Fibroblast of the aortic adventitia (primary cell): Measurements from ENCODE around the gene UBL3. TPM values are rescaled to one million over a fixed set of nuclear protein-coding genes. Genes with fewer than 3 reads are reported as not detected.

Experiments used
- DNase-seq: peaks from one replicate; pipeline ENCODE4 v3.0.0-alpha.2; 2010; ENCODE audit warnings: low read depth
- H3K4me3 ChIP-seq: 2 replicates; pipeline ENCODE4 v1.5.1; 2011; ENCODE audit warnings: low read depth, mild to moderate bottlenecking, control low read depth, low read length, moderate library complexity
- CTCF ChIP-seq: IDR thresholded peaks from 2 replicates; pipeline ENCODE4 v1.5.1; 2011; ENCODE audit warnings: mild to moderate bottlenecking, low read length, control low read depth, inconsistent platforms; ENCODE audit not compliant: insufficient read depth
- total RNA-seq: library from RNA; depleted of rRNA; stranded (reverse); fragments of >200 nt; gene quantifications from 2 replicates; pipeline ENCODE4 v1.2.3, GENCODE V29; 2012; ENCODE audit warnings: low replicate concordance

UBL3 gene
- total RNA-seq = 21.1 and 57.7 TPM in 2 replicates

- no peak for TF ChIP-seq CTCF
- peak; percentile 94 for DNase-seq
- H3K4me3 ChIP-seq = peak within 1 kb of the TSS; percentile 86
These were observed at the start of gene UBL3 for GRCh38 chr13:29850213-29850898. TSS of gene UBL3 (minus strand) at chr13:29850617. CDS start at chr13:29849538, 1,079 bp downstream.

GRCh38 chr13:29897102-29897501 is 46.7 kb upstream of the UBL3 start:
- no peak for TF ChIP-seq CTCF
- H3K4me3 ChIP-seq = no peak overlapping the region
- DNase-seq = no peak

GRCh38 chr13:29893438-29893837 is 43.0 kb upstream of the UBL3 start:
- no peak overlapping the region for H3K4me3 ChIP-seq
- no peak for TF ChIP-seq CTCF
- peak; percentile 16 for DNase-seq

GRCh38 chr13:29892151-29892550 is 41.7 kb upstream of the UBL3 start:
- no peak for TF ChIP-seq CTCF
- H3K4me3 ChIP-seq = no peak overlapping the region
- no peak for DNase-seq

GRCh38 chr13:29889111-29889510 is 38.7 kb upstream of the UBL3 start:
- no peak for TF ChIP-seq CTCF
- no peak overlapping the region for H3K4me3 ChIP-seq
- DNase-seq = no peak

- peak; percentile 25 for DNase-seq
- TF ChIP-seq CTCF = no peak
- H3K4me3 ChIP-seq = no peak overlapping the region
These were observed 37.9 kb upstream of the UBL3 start for GRCh38 chr13:29888306-29888705.

GRCh38 chr13:29887686-29888085 is 37.3 kb upstream of the UBL3 start:
- no peak for TF ChIP-seq CTCF
- H3K4me3 ChIP-seq = no peak overlapping the region
- DNase-seq = no peak
